AG10803 (cell line): ENCODE data around the gene EN1.

ENCODE experiments used
- DNase-seq: peaks from one replicate; pipeline ENCODE4 v3.0.0; 2010; ENCODE audit warnings: low read depth
- H3K4me3 ChIP-seq: 2 replicates; pipeline ENCODE4 v1.5.1; 2011; ENCODE audit warnings: mild to moderate bottlenecking, low read length, control low read depth
- CTCF ChIP-seq: conservative IDR thresholded peaks from 2 replicates; pipeline ENCODE4 v1.5.1; 2011; ENCODE audit warnings: mild to moderate bottlenecking, low read length, control low read depth, inconsistent platforms

Gene EN1

GRCh38 chr2:118803012-118803411 lies 44.4 kb downstream of the EN1 start:
- no peak for TF ChIP-seq CTCF
- DNase-seq: no peak
- H3K4me3 ChIP-seq: no peak overlapping the region

DNA sequence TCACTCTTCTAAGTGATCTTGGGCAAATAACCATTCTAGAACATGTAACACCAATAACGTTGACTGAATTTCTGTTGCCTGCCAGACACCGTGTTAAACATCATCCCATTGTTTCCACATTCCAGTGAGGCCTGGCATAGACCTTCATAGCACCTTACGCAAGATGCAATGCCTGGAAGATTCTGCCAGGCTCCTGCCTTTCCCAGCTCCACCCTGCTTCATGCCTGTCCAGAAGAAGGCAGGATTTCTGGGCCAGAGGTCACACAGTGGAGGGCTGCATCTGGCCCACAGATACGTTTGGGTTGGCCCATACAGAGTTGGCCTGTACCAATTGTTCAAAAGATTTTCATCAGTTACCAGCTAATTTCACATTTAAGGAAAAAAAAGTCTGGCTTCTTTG lies 46.3 kb downstream of the EN1 start:
- no peak for TF ChIP-seq CTCF
- peak; percentile 79 for DNase-seq
- no peak overlapping the region for H3K4me3 ChIP-seq

DNA sequence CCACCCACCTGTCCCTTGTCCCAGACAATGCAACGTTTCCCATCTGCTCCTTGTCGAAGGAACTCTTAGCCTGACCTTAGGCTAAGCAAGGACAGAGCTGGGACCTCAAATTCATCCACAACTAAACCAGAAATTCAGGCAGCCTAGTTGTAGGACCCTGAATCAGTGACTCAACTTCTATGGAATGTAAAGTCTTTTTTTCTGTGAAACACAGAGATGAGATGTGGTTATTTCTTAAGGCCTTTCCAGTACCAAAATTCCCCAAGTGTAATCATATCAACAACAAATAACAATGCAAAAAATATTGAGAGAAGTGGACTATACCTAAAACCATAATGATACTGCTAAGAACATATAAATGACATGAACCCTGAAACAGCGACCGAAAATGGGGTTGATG lies 46.7 kb downstream of the EN1 start:
- TF ChIP-seq CTCF: no peak
- peak; percentile 69 for DNase-seq
- H3K4me3 ChIP-seq: no peak overlapping the region

- no peak for TF ChIP-seq CTCF
- DNase-seq: no peak
- H3K4me3 ChIP-seq: no peak overlapping the region
Observed at GRCh38 chr2:118794546-118794945, 52.9 kb downstream of the EN1 start.
